Measurements from ENCODE around the gene ZNF407.

DNA sequence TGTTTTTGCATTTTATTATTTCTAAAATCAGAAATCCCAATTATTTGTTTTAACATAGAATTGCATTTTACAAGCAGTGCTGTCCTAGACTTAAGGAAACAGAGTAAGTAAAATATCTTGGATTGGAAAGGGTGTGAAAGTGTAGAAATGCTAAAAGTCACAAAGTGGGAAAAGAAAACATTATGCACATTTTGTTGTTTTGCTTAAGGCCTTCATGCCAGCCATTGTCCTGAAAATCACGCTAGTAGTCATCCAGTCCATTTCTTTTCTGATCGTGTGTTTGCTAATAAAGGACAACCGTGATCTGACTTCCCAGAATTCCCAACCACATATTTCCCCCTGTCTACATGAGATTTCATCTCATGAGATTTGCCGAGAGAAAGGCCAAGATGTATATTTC is 412.2 kb downstream of the ZNF407 start:
- TF ChIP-seq, protein P1, sequence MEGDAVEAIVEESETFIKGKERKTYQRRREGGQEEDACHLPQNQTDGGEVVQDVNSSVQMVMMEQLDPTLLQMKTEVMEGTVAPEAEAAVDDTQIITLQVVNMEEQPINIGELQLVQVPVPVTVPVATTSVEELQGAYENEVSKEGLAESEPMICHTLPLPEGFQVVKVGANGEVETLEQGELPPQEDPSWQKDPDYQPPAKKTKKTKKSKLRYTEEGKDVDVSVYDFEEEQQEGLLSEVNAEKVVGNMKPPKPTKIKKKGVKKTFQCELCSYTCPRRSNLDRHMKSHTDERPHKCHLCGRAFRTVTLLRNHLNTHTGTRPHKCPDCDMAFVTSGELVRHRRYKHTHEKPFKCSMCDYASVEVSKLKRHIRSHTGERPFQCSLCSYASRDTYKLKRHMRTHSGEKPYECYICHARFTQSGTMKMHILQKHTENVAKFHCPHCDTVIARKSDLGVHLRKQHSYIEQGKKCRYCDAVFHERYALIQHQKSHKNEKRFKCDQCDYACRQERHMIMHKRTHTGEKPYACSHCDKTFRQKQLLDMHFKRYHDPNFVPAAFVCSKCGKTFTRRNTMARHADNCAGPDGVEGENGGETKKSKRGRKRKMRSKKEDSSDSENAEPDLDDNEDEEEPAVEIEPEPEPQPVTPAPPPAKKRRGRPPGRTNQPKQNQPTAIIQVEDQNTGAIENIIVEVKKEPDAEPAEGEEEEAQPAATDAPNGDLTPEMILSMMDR (IDR thresholded peaks at IDR 0.05 in 8 of 11, conservative IDR thresholded peaks at IDR 0.05 in 3 of 11) = no peak
- TF ChIP-seq POLR2AphosphoS5 (IDR thresholded peaks at IDR 0.05) (no peak), POLR2A (IDR thresholded peaks at IDR 0.05) (no peak)
